Raji (cell line): ENCODE results near the gene ATG4D.

Experiments used
- POLR2A ChIP-seq: IDR thresholded peaks from 2 replicates; pipeline ENCODE4 v1.6.1; 2011; ENCODE audit warnings: low read depth, low read length, control low read depth; ENCODE audit not compliant: insufficient read depth

Gene ATG4D

GRCh38 chr19:10557603-10558197 lies 14.0 kb downstream of the ATG4D start:
- no peak for TF ChIP-seq POLR2A

GRCh38 chr19:10560154-10560553 lies 16.4 kb downstream of the ATG4D start:
- TF ChIP-seq POLR2A = no peak

- no peak for TF ChIP-seq POLR2A
Observed at GRCh38 chr19:10562609-10563008, 18.9 kb downstream of the ATG4D start.

GRCh38 chr19:10565028-10565566 lies 21.4 kb downstream of the ATG4D start:
- TF ChIP-seq POLR2A = no peak

GRCh38 chr19:10565567-10566407 lies 22.1 kb downstream of the ATG4D start, which contains the start of gene KRI1:
Gene KRI1 (minus strand): TSS chr19:10566010. CDS start chr19:10565999, 11 bp downstream.
- TF ChIP-seq POLR2A = peak; percentile 95

- no peak for TF ChIP-seq POLR2A
Observed at GRCh38 chr19:10566408-10566657, 22.6 kb downstream of the ATG4D start.

GRCh38 chr19:10566658-10567410 lies 23.1 kb downstream of the ATG4D start:
- no peak for TF ChIP-seq POLR2A

GRCh38 chr19:10567656-10568055 lies 24.0 kb downstream of the ATG4D start:
- TF ChIP-seq POLR2A = no peak

- no peak for TF ChIP-seq POLR2A
Observed at GRCh38 chr19:10568062-10568825, 24.5 kb downstream of the ATG4D start.

- peak; percentile 52 for TF ChIP-seq POLR2A
Observed at GRCh38 chr19:10568826-10569651, 25.3 kb downstream of the ATG4D start, which contains the start of gene CDKN2D. Gene CDKN2D (minus strand): TSS chr19:10568979. CDS start chr19:10568653, 326 bp downstream.

GRCh38 chr19:10574462-10574861 lies 30.8 kb downstream of the ATG4D start:
- no peak for TF ChIP-seq POLR2A

GRCh38 chr19:10575011-10575716 lies 31.5 kb downstream of the ATG4D start:
- no peak for TF ChIP-seq POLR2A

- no peak for TF ChIP-seq POLR2A
Observed at GRCh38 chr19:10577951-10578350, 34.2 kb downstream of the ATG4D start.
